HCT116 (cell line): Measurements from ENCODE around the gene ADORA1. TPM values are rescaled to one million over a fixed set of nuclear protein-coding genes. Genes with fewer than 3 reads are reported as not detected.

ENCODE experiments used
- ATAC-seq: fragments of 200-7000 bp; cut with Tn5 transposase; 2 replicates; pipeline ENCODE4 v1.9.1; 2020; ENCODE audit warnings: mild to moderate bottlenecking, moderate library complexity
- BruUV-seq: library from RNA; stranded (reverse); fragments of 400-500 nt; replicated peaks from 2 replicates; lab custom pipeline; 2021; lab: Mats Ljungman, UMichigan
- CTCF ChIA-PET: fragments of 300-600 bp; sonication (Branson Sonifier 250); formaldehyde crosslinking; loops from one replicate; lab custom pipeline; 2021; ENCODE audit warnings: antibody characterized with exemption; lab: Charles Lee
- POLR2A ChIA-PET: fragments of 300-600, 350-600 bp; sonication (Branson Sonifier 250); formaldehyde crosslinking; loops from one replicate; lab custom pipeline; 2021; ENCODE audit warnings: antibody characterized with exemption; lab: Charles Lee
- RAD21 ChIA-PET, 2 experiments: fragments of 300-600 bp; sonication (Branson Sonifier 250); formaldehyde crosslinking; loops; one replicate each; lab custom pipeline; 2023; ENCODE audit warnings: low total read pairs in 2 of 2; ENCODE audit not compliant: uncharacterized antibody in 2 of 2, unreplicated experiment in 2 of 2, low non-redundant PET in 1 of 2; lab: Charles Lee
- DNase-seq: peaks from one replicate; pipeline ENCODE4 v3.0.0-alpha.2; 2010; ENCODE audit warnings: low read depth, low spot score
- H2AFZ ChIP-seq: fragments of 200-600 bp; shearing (Covaris generic), sonication (generic); 2 replicates; pipeline ENCODE4 v1.6.1; 2017; ENCODE audit warnings: low read depth, mixed run types, mixed read lengths, antibody characterized with exemption, low read length; ENCODE audit not compliant: poor library complexity, severe bottlenecking
- H3K27ac ChIP-seq: 2 replicates; pipeline ENCODE4 v1.5.1; 2012; ENCODE audit warnings: low read depth, low read length
- H3K27me3 ChIP-seq: fragments of 200-600 bp; sonication (generic); 2 replicates; pipeline ENCODE4 v1.6.1; 2016; ENCODE audit warnings: mixed run types, low read length, mixed read lengths; ENCODE audit not compliant: insufficient read depth
- H3K36me3 ChIP-seq, 2 experiments: fragments of 200-500 bp in 1 of 2; fragments of 200-600 bp in 1 of 2; sonication (Bioruptor generic) in 1 of 2; sonication (generic) in 1 of 2; 2 replicates each; pipeline versions ENCODE4 v1.5.1 to v1.6.1; 2014 to 2016; ENCODE audit warnings: low read length in 2 of 2, inconsistent platforms in 1 of 2, mixed read lengths in 1 of 2, mixed run types in 1 of 2; ENCODE audit not compliant: insufficient read depth in 2 of 2, control insufficient read depth in 1 of 2
- H3K4me1 ChIP-seq, 2 experiments: fragments of 200-600 bp in 1 of 2; sonication (generic) in 1 of 2; 2 replicates each; pipeline versions ENCODE4 v1.5.1 to v1.6.1; 2012 to 2017; ENCODE audit warnings: low read length in 2 of 2, inconsistent platforms in 1 of 2, mild to moderate bottlenecking in 1 of 2, mixed read lengths in 1 of 2, mixed run types in 1 of 2, moderate library complexity in 1 of 2; ENCODE audit not compliant: insufficient read depth in 2 of 2, control insufficient read depth in 1 of 2
- H3K4me2 ChIP-seq: fragments of 200-600 bp; sonication (generic); 2 replicates; pipeline ENCODE4 v1.6.1; 2017; ENCODE audit warnings: mixed run types, low read length, mixed read lengths
- H3K4me3 ChIP-seq, 2 experiments: fragments of 200-600 bp in 1 of 2; sonication (generic) in 1 of 2; replicated peaks in 1 of 2; 2 replicates each; pipeline ENCODE4 v1.5.1; 2011 to 2016; ENCODE audit warnings: low read length in 2 of 2, control low read depth in 1 of 2, low read depth in 1 of 2, mild to moderate bottlenecking in 1 of 2, mixed read lengths in 1 of 2, mixed run types in 1 of 2
- H3K79me2 ChIP-seq: fragments of 200-600 bp; sonication (generic); 2 replicates; pipeline ENCODE4 v1.6.1; 2017; ENCODE audit warnings: mild to moderate bottlenecking, mixed run types, low read length, moderate library complexity, mixed read lengths; ENCODE audit not compliant: insufficient read depth
- H3K9ac ChIP-seq: fragments of 200-600 bp; sonication (generic); 2 replicates; pipeline ENCODE4 v1.6.1; 2016; ENCODE audit warnings: low read length, mixed read lengths
- H3K9me2 ChIP-seq: fragments of 200-600 bp; sonication (generic), shearing (Covaris generic); 2 replicates; pipeline ENCODE4 v1.6.1; 2017; ENCODE audit warnings: mixed run types, mild to moderate bottlenecking, moderate library complexity; ENCODE audit not compliant: insufficient read depth
- H3K9me3 ChIP-seq, 2 experiments: fragments of 200-500 bp in 1 of 2; fragments of 200-600 bp in 1 of 2; sonication (Bioruptor generic) in 1 of 2; sonication (generic) in 1 of 2; 2 replicates each; pipeline ENCODE4 v1.6.1; 2014 to 2017; ENCODE audit warnings: low read length in 2 of 2, mixed read lengths in 2 of 2, inconsistent platforms in 1 of 2, low read depth in 1 of 2, mild to moderate bottlenecking in 1 of 2, mixed run types in 1 of 2, moderate library complexity in 1 of 2; ENCODE audit not compliant: control insufficient read depth in 1 of 2, insufficient read depth in 1 of 2
- H4K20me1 ChIP-seq: fragments of 200-600 bp; sonication (generic), shearing (Covaris generic); 2 replicates; pipeline ENCODE4 v1.6.1; 2017; ENCODE audit warnings: mixed run types, mild to moderate bottlenecking, moderate library complexity; ENCODE audit not compliant: insufficient read depth
- CTCF ChIP-seq, 3 experiments: fragments of 200-600 bp in 1 of 3; sonication (generic) in 1 of 3; IDR thresholded peaks in 2 of 3; conservative IDR thresholded peaks in 1 of 3; 2 replicates each; pipeline ENCODE4 v1.5.1; 2012 to 2017; ENCODE audit warnings: low read depth in 2 of 3, low read length in 2 of 3, antibody characterized with exemption in 1 of 3, borderline replicate concordance in 1 of 3, control low read depth in 1 of 3, mild to moderate bottlenecking in 1 of 3, mixed read lengths in 1 of 3, mixed run types in 1 of 3, moderate library complexity in 1 of 3; ENCODE audit not compliant: insufficient read depth in 1 of 3
- JUND ChIP-seq: IDR thresholded peaks from 2 replicates; pipeline ENCODE4 v1.6.1; 2012
- MAX ChIP-seq: IDR thresholded peaks from 2 replicates; pipeline ENCODE4 v1.6.1; 2012
- RAD21 ChIP-seq: IDR thresholded peaks from 2 replicates; pipeline ENCODE4 v1.6.1; 2012; ENCODE audit warnings: low read depth, mild to moderate bottlenecking
- SIN3A ChIP-seq: IDR thresholded peaks from 2 replicates; pipeline ENCODE4 v1.6.1; 2012; ENCODE audit warnings: low read depth
- TCF7L2 ChIP-seq: IDR thresholded peaks from 2 replicates; pipeline ENCODE4 v1.7.0; 2011; ENCODE audit warnings: borderline replicate concordance, inconsistent platforms; ENCODE audit not compliant: insufficient read depth, insufficient read length; ENCODE audit errors: extremely low read depth
- intact Hi-C: fragments of 100-400 bp; cut with micrococcal nuclease; formaldehyde crosslinking; loops from 2 replicates; pipeline ENCODE4 v1.10.0; 2022
- total RNA-seq: library from RNA; stranded (reverse); gene quantifications from one replicate; pipeline ENCODE4 v1.2.1, GENCODE V29; 2021; ENCODE audit not compliant: unreplicated experiment

Gene ADORA1
- total RNA-seq, 1 experiment from 2014 or later, result 2.8 TPM

GRCh38 chr1:203101813-203102634 is 25.5 kb upstream of the ADORA1 start:
- POLR2A ChIA-PET, result no interaction called here
- Histone ChIP-seq H2AFZ (no peak overlapping the region), H3K4me3 (no peak overlapping the region), H3K9me2 (no peaks in the 10 kb centered on the region), H4K20me1 (no peaks in the 10 kb centered on the region), H3K79me2 (no peaks in the 10 kb centered on the region), H3K4me1 (no peaks in the 10 kb centered on the region; a peak in 1 of 4 replicates), H3K36me3 (no peaks in the 10 kb centered on the region), H3K27me3 (peaks cover 6% of the 10 kb centered on the region; the same call in 1 of the 2 replicates), H3K27ac (no peak overlapping the region), H3K9ac (no peak overlapping the region), H3K9me3 (no peaks in the 10 kb centered on the region), H3K4me2 (no peak overlapping the region)
- RAD21 ChIA-PET, result no interaction called here
- ATAC-seq (no peak), DNase-seq (no peak)
- no TSS peak for BruUV-seq
- TF ChIP-seq RAD21 (no peak), MAX (no peak), SIN3A (no peak), CTCF (IDR thresholded peaks at IDR 0.05 in 2 of 3, conservative IDR thresholded peaks at IDR 0.05 in 1 of 3; ENCODE audit: borderline replicate concordance in 1 of 3, insufficient read depth in 1 of 3, low read depth in 2 of 3, low read length in 2 of 3) (no peak), TCF7L2 (peak; percentile 26), JUND (no peak)
- intact Hi-C loops, result no loop called here
- CTCF ChIA-PET, result no interaction called here
